ENCODE measurements around the gene MAP2K4. TPM values are rescaled to one million over a fixed set of nuclear protein-coding genes. Genes with fewer than 3 reads are reported as not detected.

The MAP2K4 gene
- total RNA-seq, 1 donor from 2014 or later = 37.5 TPM

DNA sequence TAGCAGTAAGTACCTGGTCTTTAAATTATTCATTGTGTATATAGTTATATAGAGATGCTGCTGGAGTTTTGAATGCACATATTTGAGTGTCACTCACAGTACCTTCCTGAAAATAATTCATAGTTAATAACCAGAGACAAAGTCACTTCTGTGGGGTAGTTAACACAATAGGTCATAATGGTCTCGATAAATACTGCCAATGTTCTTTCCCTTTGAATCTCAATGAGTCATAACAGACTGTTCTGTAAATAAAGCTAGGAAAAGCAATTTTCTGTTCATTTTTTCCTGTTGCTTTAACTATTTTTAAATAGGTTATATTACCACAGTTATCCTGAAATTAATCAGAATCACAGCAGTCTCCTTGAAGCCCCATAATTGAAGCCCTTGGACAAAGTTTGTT is 87.2 kb downstream of the MAP2K4 start:
- Mint-ChIP-seq H3K36me3 (ENCODE audit: low read depth, unreplicated experiment) (peaks cover 9% of the 10 kb centered on the region), H3K4me1 (ENCODE audit: low read depth, unreplicated experiment) (peaks cover 14% of the 10 kb centered on the region), H3K27me3 (ENCODE audit: low read depth, unreplicated experiment) (no peaks in the 10 kb centered on the region), H3K9me3 (ENCODE audit: unreplicated experiment) (no peaks in the 10 kb centered on the region), H3K27ac (ENCODE audit: unreplicated experiment) (no peak overlapping the region), H3K4me3 (ENCODE audit: unreplicated experiment) (no peak overlapping the region)
- Histone ChIP-seq H3K4me2 (ENCODE audit: low read length) (no peak overlapping the region), H3K36me3 (ENCODE audit: insufficient read depth, low read length) (peaks cover under 1% of the 10 kb centered on the region), H3K4me1 (ENCODE audit: insufficient read depth, low read length) (peaks cover 8% of the 10 kb centered on the region), H3K4me3 (ENCODE audit: insufficient read depth, low read depth, low read length) (no peak overlapping the region), H3K9ac (ENCODE audit: low read length) (no peak overlapping the region), H3K27ac (ENCODE audit: low read depth, low read length) (no peak overlapping the region), H3K27me3 (ENCODE audit: insufficient read depth, low read length) (no peaks in the 10 kb centered on the region), H4K20me1 (ENCODE audit: insufficient read depth, low read length) (peaks cover 5% of the 10 kb centered on the region), H3K79me2 (ENCODE audit: insufficient read depth, low read length) (peaks cover 11% of the 10 kb centered on the region), H2AFZ (ENCODE audit: low read depth, low read length) (no peak overlapping the region), H3K9me3 (ENCODE audit: insufficient read depth, low read depth, low read length) (no peaks in the 10 kb centered on the region)
- DNase-seq (ENCODE audit: low read depth) = peak; percentile 31
- TF ChIP-seq EZH2 (IDR thresholded peaks at IDR 0.05; ENCODE audit: insufficient read depth, low read length) = no peak
- TF ChIP-seq, protein P1, sequence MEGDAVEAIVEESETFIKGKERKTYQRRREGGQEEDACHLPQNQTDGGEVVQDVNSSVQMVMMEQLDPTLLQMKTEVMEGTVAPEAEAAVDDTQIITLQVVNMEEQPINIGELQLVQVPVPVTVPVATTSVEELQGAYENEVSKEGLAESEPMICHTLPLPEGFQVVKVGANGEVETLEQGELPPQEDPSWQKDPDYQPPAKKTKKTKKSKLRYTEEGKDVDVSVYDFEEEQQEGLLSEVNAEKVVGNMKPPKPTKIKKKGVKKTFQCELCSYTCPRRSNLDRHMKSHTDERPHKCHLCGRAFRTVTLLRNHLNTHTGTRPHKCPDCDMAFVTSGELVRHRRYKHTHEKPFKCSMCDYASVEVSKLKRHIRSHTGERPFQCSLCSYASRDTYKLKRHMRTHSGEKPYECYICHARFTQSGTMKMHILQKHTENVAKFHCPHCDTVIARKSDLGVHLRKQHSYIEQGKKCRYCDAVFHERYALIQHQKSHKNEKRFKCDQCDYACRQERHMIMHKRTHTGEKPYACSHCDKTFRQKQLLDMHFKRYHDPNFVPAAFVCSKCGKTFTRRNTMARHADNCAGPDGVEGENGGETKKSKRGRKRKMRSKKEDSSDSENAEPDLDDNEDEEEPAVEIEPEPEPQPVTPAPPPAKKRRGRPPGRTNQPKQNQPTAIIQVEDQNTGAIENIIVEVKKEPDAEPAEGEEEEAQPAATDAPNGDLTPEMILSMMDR (IDR thresholded peaks at IDR 0.05; ENCODE audit: insufficient read depth, low read depth, low read length) = no peak
- no peak for FAIRE-seq

DNA sequence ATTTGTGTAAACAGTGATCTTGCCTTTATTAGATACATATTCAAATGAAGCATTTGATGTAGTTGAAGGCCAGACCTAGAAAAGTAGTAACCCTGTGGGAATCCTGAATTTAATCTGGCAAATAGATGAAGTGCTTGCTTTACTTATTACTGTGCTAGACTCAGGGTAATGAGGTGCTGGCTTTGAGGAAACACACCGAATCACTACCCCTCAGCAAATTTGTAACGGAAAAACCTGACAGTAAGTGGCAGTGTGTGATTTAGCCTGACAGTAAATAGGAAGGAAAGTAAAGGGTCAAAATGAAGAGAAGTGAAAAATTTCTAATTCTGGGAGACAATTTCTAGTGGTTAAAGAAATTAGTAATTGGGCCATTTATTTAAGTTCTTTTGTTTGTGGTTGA is 90.2 kb downstream of the MAP2K4 start:
- Mint-ChIP-seq H3K4me3 (ENCODE audit: unreplicated experiment) (no peak overlapping the region), H3K4me1 (ENCODE audit: low read depth, unreplicated experiment) (peaks cover 5% of the 10 kb centered on the region), H3K27me3 (ENCODE audit: low read depth, unreplicated experiment) (no peaks in the 10 kb centered on the region), H3K9me3 (ENCODE audit: unreplicated experiment) (no peaks in the 10 kb centered on the region), H3K36me3 (ENCODE audit: low read depth, unreplicated experiment) (peaks cover 15% of the 10 kb centered on the region), H3K27ac (ENCODE audit: unreplicated experiment) (no peak overlapping the region)
- Histone ChIP-seq H3K4me3 (ENCODE audit: insufficient read depth, low read depth, low read length) (no peak overlapping the region), H3K4me1 (ENCODE audit: insufficient read depth, low read length) (peaks cover 8% of the 10 kb centered on the region), H4K20me1 (ENCODE audit: insufficient read depth, low read length) (peaks cover under 1% of the 10 kb centered on the region), H3K27ac (ENCODE audit: low read depth, low read length) (no peak overlapping the region), H3K79me2 (ENCODE audit: insufficient read depth, low read length) (peaks cover 4% of the 10 kb centered on the region), H3K4me2 (ENCODE audit: low read length) (no peak overlapping the region), H3K27me3 (ENCODE audit: insufficient read depth, low read length) (no peaks in the 10 kb centered on the region), H2AFZ (ENCODE audit: low read depth, low read length) (no peak overlapping the region), H3K9me3 (ENCODE audit: insufficient read depth, low read depth, low read length) (no peaks in the 10 kb centered on the region), H3K9ac (ENCODE audit: low read length) (no peak overlapping the region), H3K36me3 (ENCODE audit: insufficient read depth, low read length) (peaks cover 10% of the 10 kb centered on the region)
- no peak for FAIRE-seq
- TF ChIP-seq, protein P1 (IDR thresholded peaks at IDR 0.05; ENCODE audit: insufficient read depth, low read depth, low read length) = no peak
- no peak for TF ChIP-seq EZH2 (IDR thresholded peaks at IDR 0.05; ENCODE audit: insufficient read depth, low read length)
- DNase-seq (ENCODE audit: low read depth) = no peak

DNA sequence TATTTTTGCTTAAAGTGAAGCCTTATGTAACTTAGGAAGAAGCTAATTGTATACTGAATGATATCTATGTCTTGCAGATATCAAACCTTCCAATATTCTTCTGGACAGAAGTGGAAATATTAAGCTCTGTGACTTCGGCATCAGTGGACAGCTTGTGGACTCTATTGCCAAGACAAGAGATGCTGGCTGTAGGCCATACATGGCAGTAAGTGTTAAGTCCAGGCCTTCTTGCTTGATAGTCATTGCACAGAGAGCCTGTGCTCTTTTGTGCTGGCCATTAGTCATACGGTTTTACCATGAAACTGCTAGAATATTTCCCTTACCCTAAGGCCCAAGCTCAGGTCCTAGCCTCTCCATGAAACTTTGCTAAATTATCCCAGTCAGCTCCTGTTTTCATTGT is 92.5 kb downstream of the MAP2K4 start:
- no peaks in the 10 kb centered on the region for H3K4me1 Mint-ChIP-seq (ENCODE audit: low read depth, unreplicated experiment)
- DNase-seq (ENCODE audit: low read depth) = no peak
- H3K36me3 Mint-ChIP-seq (ENCODE audit: low read depth, unreplicated experiment) = peaks cover 17% of the 10 kb centered on the region
- H3K27me3 Mint-ChIP-seq (ENCODE audit: low read depth, unreplicated experiment) = no peaks in the 10 kb centered on the region
- Histone ChIP-seq H3K9ac (ENCODE audit: low read length) (no peak overlapping the region), H3K36me3 (ENCODE audit: insufficient read depth, low read length) (peaks cover 10% of the 10 kb centered on the region), H3K79me2 (ENCODE audit: insufficient read depth, low read length) (no peaks in the 10 kb centered on the region), H3K9me3 (ENCODE audit: insufficient read depth, low read depth, low read length) (no peaks in the 10 kb centered on the region), H3K4me1 (ENCODE audit: insufficient read depth, low read length) (peaks cover 1% of the 10 kb centered on the region), H3K27ac (ENCODE audit: low read depth, low read length) (no peak overlapping the region), H3K4me2 (ENCODE audit: low read length) (no peak overlapping the region), H2AFZ (ENCODE audit: low read depth, low read length) (no peak overlapping the region), H4K20me1 (ENCODE audit: insufficient read depth, low read length) (no peaks in the 10 kb centered on the region), H3K4me3 (ENCODE audit: insufficient read depth, low read depth, low read length) (no peak overlapping the region), H3K27me3 (ENCODE audit: insufficient read depth, low read length) (no peaks in the 10 kb centered on the region)
- no peak overlapping the region for H3K4me3 Mint-ChIP-seq (ENCODE audit: unreplicated experiment)
- H3K9me3 Mint-ChIP-seq (ENCODE audit: unreplicated experiment) = no peaks in the 10 kb centered on the region
- no peak overlapping the region for H3K27ac Mint-ChIP-seq (ENCODE audit: unreplicated experiment)
- no peak for FAIRE-seq
- TF ChIP-seq EZH2 (IDR thresholded peaks at IDR 0.05; ENCODE audit: insufficient read depth, low read length) = no peak
- TF ChIP-seq, protein P1 (IDR thresholded peaks at IDR 0.05; ENCODE audit: insufficient read depth, low read depth, low read length) = no peak

All from astrocyte (in vitro differentiated cells and primary cell).